Astrocyte (in vitro differentiated cells and primary cell): Measurements from ENCODE around the gene HOXA13.

Experiments used
- EZH2 ChIP-seq: IDR thresholded peaks from 2 replicates; pipeline ENCODE4 v1.6.1; 2012; ENCODE audit warnings: mild to moderate bottlenecking, low read length, inconsistent platforms; ENCODE audit not compliant: insufficient read depth
- TF ChIP-seq, protein P1 (sequence below): IDR thresholded peaks from 2 replicates; pipeline ENCODE4 v1.5.1; 2011; ENCODE audit warnings: low read depth, mild to moderate bottlenecking, inconsistent platforms, low read length, moderate library complexity; ENCODE audit not compliant: insufficient read depth

DNA sequence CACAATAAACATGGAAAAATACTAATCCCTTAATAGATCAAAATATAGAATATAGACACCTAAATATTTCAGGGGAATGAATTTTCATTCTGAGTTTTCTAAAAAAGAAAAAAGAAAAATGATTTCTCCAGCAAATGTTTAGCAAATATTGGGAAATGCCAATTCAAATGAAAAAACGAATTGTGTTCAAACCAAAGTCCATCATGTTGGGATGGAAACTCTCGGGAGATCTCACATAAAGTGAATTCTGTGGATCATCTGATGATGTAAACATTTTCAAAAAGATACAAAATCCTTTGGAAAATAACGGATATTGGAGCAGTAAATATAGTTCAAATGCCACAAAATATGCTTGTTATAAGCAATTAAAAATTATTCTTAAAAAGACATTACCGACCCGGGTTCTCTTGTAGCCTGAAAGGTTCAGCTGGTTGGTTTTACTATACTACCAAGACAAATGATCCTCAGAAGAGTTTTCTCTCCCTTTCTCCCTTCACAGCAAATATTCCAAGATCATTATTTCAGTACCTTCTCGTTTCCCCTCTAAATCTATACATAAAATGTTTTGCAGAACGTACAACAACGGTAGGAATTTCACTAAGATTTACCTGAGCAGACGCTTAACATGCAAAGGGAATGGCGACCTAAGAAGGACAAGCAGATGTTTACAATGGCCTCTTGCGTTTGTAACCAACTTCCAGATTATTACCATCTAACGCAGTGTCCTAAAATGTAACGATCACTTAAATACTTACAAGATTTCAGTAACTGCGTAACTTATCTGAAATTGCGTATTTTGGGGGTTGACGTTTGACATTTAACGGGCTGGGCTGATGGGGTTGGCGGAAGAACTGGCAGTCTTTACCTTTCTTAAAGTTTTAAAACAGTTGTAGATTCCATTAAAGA is 2.5 kb downstream of the HOXA13 start:
- TF ChIP-seq, protein P1, sequence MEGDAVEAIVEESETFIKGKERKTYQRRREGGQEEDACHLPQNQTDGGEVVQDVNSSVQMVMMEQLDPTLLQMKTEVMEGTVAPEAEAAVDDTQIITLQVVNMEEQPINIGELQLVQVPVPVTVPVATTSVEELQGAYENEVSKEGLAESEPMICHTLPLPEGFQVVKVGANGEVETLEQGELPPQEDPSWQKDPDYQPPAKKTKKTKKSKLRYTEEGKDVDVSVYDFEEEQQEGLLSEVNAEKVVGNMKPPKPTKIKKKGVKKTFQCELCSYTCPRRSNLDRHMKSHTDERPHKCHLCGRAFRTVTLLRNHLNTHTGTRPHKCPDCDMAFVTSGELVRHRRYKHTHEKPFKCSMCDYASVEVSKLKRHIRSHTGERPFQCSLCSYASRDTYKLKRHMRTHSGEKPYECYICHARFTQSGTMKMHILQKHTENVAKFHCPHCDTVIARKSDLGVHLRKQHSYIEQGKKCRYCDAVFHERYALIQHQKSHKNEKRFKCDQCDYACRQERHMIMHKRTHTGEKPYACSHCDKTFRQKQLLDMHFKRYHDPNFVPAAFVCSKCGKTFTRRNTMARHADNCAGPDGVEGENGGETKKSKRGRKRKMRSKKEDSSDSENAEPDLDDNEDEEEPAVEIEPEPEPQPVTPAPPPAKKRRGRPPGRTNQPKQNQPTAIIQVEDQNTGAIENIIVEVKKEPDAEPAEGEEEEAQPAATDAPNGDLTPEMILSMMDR: no peak
- TF ChIP-seq EZH2: peak; percentile 22
